WTC11 (cell line): ENCODE measurements around the gene ACER1.

Experiments
- CTCF ChIP-seq: fragments of 200-600 bp; IDR thresholded peaks from 2 replicates; pipeline ENCODE4 v1.8.0; 2022; ENCODE audit warnings: antibody characterized with exemption
- NR3C1 ChIP-seq: sonication (generic); formaldehyde crosslinking; conservative IDR thresholded peaks from 2 replicates; pipeline ENCODE4 v1.8.1; 2023; ENCODE audit warnings: low read depth, mild to moderate bottlenecking, missing genetic modification reagents

DNA sequence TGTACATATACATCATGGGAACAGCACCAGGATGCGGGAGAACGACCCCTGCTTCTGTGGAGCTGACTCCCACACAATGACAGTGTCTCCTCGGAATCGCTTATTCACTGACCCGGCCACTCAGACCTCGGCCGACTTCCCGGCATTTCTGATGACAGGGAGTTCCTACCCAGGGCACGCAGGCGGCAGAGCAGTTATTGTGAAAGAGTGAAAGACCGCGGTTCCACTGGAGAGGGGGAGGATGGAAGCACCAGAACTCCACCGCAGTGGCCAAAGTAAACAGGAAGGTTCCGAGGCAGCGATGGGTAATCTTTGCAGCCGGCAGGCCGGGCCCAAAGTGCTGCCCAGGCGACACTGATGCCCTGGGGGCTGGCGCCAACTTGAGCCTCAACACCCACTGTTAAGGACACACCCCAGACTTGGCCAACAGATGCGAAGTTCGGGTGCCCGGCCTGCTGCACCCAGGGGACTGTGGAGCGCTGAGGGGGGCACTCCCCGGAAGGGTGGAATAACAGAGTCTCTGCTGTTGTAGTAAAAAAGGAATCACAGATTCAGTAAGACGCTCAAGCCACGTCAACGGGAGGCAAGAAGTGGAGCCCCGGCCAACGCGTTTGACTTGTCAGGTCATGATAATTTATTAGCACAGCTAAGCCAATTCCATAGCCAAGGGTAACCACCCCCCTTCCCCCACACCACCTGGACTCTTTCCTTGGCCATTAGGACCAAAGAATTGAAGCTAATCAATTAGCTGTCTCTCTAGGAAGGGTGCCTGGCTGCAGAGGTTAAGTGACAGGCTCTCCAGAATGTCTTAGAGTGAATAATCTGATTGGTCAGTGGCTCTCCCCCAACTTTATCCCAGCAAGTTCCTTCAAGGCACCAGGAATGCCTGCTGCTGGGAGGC, 59.5 kb downstream of the ACER1 start:
- no peak for TF ChIP-seq CTCF
- no peak for TF ChIP-seq NR3C1 (CRISPR knock-in tag)
